ENCODE measurements around the gene RAB32.

GRCh38 chr6:146582857-146583256 is 39.2 kb downstream of the RAB32 start:
- TF ChIP-seq CTCF (conservative IDR thresholded peaks at IDR 0.05; ENCODE audit: low read depth, low read length): no peak
- no peak for TF ChIP-seq POLR2A (IDR thresholded peaks at IDR 0.05; ENCODE audit: low read depth, low read length)
- 0 out of 2 replicates have a peak, but pooled peaks have one; percentile 1 for TF ChIP-seq CEBPB (IDR thresholded peaks at IDR 0.05; ENCODE audit: low read depth, low read length)
- TF ChIP-seq RCOR1 (IDR thresholded peaks at IDR 0.05; ENCODE audit: insufficient replicate concordance, low read length): no peak
- TF ChIP-seq ELK1 (IDR thresholded peaks at IDR 0.05; ENCODE audit: borderline replicate concordance, low read depth, low read length): no peak
- TF ChIP-seq RAD21 (IDR thresholded peaks at IDR 0.05; ENCODE audit: low read length): no peak
